Fibroblast of pulmonary artery (primary cell): ENCODE results near the gene SLC19A1.

ENCODE experiments used
- DNase-seq: peaks from one replicate; pipeline ENCODE4 v3.0.0-alpha.2; 2010; ENCODE audit warnings: low read depth
- H3K4me3 ChIP-seq: replicated peaks from 2 replicates; pipeline ENCODE4 v1.5.1; 2011; ENCODE audit warnings: low read depth, mild to moderate bottlenecking, control low read depth, low read length, moderate library complexity
- CTCF ChIP-seq: IDR thresholded peaks from 2 replicates; pipeline ENCODE4 v1.5.1; 2011; ENCODE audit warnings: mild to moderate bottlenecking, control low read depth, low read length, inconsistent platforms; ENCODE audit errors: missing control alignments

Gene SLC19A1

GRCh38 chr21:45537746-45538291 lies 4.4 kb downstream of the SLC19A1 start:
- no peak overlapping the region for H3K4me3 ChIP-seq
- no peak for TF ChIP-seq CTCF
- no peak for DNase-seq

GRCh38 chr21:45537111-45537745 lies 5.0 kb downstream of the SLC19A1 start:
- no peak for TF ChIP-seq CTCF
- no peak overlapping the region for H3K4me3 ChIP-seq
- DNase-seq: no peak

- H3K4me3 ChIP-seq: no peak overlapping the region
- no peak for DNase-seq
- TF ChIP-seq CTCF: no peak
These were observed 5.7 kb downstream of the SLC19A1 start for GRCh38 chr21:45536301-45537081.

GRCh38 chr21:45535341-45536081 lies 6.7 kb downstream of the SLC19A1 start:
- no peak for DNase-seq
- no peak overlapping the region for H3K4me3 ChIP-seq
- TF ChIP-seq CTCF: no peak

- DNase-seq: peak; percentile 23
- H3K4me3 ChIP-seq: no peak overlapping the region
- no peak for TF ChIP-seq CTCF
These were observed 7.5 kb downstream of the SLC19A1 start for GRCh38 chr21:45534636-45535331.

- H3K4me3 ChIP-seq: no peak overlapping the region
- no peak for DNase-seq
- no peak for TF ChIP-seq CTCF
These were observed 8.2 kb downstream of the SLC19A1 start for GRCh38 chr21:45533846-45534635.
